ENCODE results near the gene TLR4.

DNA sequence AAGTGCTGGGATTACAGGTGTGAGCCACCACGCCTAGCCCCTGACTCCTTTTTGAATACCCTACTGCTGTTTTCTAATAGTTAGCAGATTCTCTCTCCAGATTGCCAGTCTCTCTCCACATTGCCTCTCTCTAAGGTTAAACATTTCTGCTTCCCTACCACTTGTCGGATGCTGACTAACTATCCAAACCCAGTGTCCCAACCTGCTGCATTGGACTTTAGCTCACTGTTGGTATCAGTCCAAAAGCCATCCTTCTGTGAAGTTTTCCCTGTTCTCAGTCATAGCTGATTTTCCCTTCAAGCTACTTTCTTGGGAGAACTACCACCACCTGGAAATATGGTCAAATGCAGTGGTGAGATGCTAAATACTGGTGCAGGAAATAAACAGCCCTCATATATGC lies 48.7 kb downstream of the TLR4 start:
- TF ChIP-seq, protein P1, sequence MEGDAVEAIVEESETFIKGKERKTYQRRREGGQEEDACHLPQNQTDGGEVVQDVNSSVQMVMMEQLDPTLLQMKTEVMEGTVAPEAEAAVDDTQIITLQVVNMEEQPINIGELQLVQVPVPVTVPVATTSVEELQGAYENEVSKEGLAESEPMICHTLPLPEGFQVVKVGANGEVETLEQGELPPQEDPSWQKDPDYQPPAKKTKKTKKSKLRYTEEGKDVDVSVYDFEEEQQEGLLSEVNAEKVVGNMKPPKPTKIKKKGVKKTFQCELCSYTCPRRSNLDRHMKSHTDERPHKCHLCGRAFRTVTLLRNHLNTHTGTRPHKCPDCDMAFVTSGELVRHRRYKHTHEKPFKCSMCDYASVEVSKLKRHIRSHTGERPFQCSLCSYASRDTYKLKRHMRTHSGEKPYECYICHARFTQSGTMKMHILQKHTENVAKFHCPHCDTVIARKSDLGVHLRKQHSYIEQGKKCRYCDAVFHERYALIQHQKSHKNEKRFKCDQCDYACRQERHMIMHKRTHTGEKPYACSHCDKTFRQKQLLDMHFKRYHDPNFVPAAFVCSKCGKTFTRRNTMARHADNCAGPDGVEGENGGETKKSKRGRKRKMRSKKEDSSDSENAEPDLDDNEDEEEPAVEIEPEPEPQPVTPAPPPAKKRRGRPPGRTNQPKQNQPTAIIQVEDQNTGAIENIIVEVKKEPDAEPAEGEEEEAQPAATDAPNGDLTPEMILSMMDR (IDR thresholded peaks at IDR 0.05): no peak
- no peak for TF ChIP-seq POLR2A (IDR thresholded peaks at IDR 0.05)
